HCT116 (cell line): Measurements from ENCODE around the gene DCHS2.

Source experiments
- ATF3 ChIP-seq: IDR thresholded peaks from 2 replicates; pipeline ENCODE4 v1.6.1; 2012
- CTCF ChIP-seq, 3 experiments: fragments of 200-600 bp in 1 of 3; sonication (generic) in 1 of 3; IDR thresholded peaks in 2 of 3; conservative IDR thresholded peaks in 1 of 3; 2 replicates each; pipeline ENCODE4 v1.5.1; 2012 to 2017; ENCODE audit warnings: low read depth in 2 of 3, low read length in 2 of 3, antibody characterized with exemption in 1 of 3, borderline replicate concordance in 1 of 3, control low read depth in 1 of 3, mild to moderate bottlenecking in 1 of 3, mixed read lengths in 1 of 3, mixed run types in 1 of 3, moderate library complexity in 1 of 3; ENCODE audit not compliant: insufficient read depth in 1 of 3
- ELF1 ChIP-seq: IDR thresholded peaks from 2 replicates; pipeline ENCODE4 v1.6.1; 2012; ENCODE audit warnings: low read depth, borderline replicate concordance
- EZH2 ChIP-seq: fragments of 200-600 bp; sonication (generic); IDR thresholded peaks from 2 replicates; pipeline ENCODE4 v1.6.1; 2017; ENCODE audit warnings: antibody characterized with exemption, mixed run types
- POLR2A ChIP-seq: IDR thresholded peaks from 2 replicates; pipeline ENCODE4 v1.7.0; 2011; ENCODE audit warnings: borderline replicate concordance; ENCODE audit not compliant: insufficient read depth, insufficient read length; ENCODE audit errors: extremely low read depth
- POLR2AphosphoS5 ChIP-seq: IDR thresholded peaks from 2 replicates; pipeline ENCODE4 v1.6.1; 2011; ENCODE audit warnings: mild to moderate bottlenecking, low read depth, low read length, moderate library complexity
- YY1 ChIP-seq: IDR thresholded peaks from 2 replicates; pipeline ENCODE4 v1.6.1; 2011; ENCODE audit warnings: low read length, low read depth, moderate library complexity, mild to moderate bottlenecking; ENCODE audit not compliant: insufficient replicate concordance; ENCODE audit errors: extremely low read depth
- ZFX ChIP-seq: fragments of 450-650 bp; IDR thresholded peaks from 2 replicates; pipeline ENCODE4 v1.6.1; 2017
- ZNF274 ChIP-seq: fragments of 200-500 bp; sonication (Bioruptor generic); IDR thresholded peaks from 2 replicates; pipeline ENCODE4 v1.6.1; 2014; ENCODE audit warnings: mild to moderate bottlenecking, low read depth, low read length, inconsistent platforms

GRCh38 chr4:154487145-154487544 is 4.5 kb downstream of the DCHS2 start:
- TF ChIP-seq CTCF (IDR thresholded peaks at IDR 0.05 in 2 of 3, conservative IDR thresholded peaks at IDR 0.05 in 1 of 3; ENCODE audit: borderline replicate concordance in 1 of 3, insufficient read depth in 1 of 3, low read depth in 2 of 3, low read length in 2 of 3), result no peak
- no peak for TF ChIP-seq ATF3
- TF ChIP-seq ZFX, result no peak
- TF ChIP-seq POLR2AphosphoS5, result no peak
- TF ChIP-seq ELF1, result no peak
- TF ChIP-seq YY1, result no peak
- no peak for TF ChIP-seq ZNF274
- TF ChIP-seq EZH2, result no peak
- no peak for TF ChIP-seq POLR2A
